DLD1 (cell line): ENCODE data around the gene RSPRY1.
"Not testable (repeated sequence)": the region's sequence is repeated elsewhere in the genome, so short reads cannot be mapped to it uniquely, and the experiment has no call there.

Source experiments
- in situ Hi-C: cut with HindIII; loops from 2 replicates; pipeline ENCODE4 v1.10.0; 2017; ENCODE audit warnings: low sequenced_read_pairs

Gene RSPRY1

GRCh38 chr16:57184887-57185445, 1.2 kb upstream of the RSPRY1 start:
- in situ Hi-C loops: no loop called here

- in situ Hi-C loops: no loop called here
These were observed 634 bp upstream of the RSPRY1 start for GRCh38 chr16:57185446-57185944.

GRCh38 chr16:57186872-57187854, 1.0 kb downstream of the RSPRY1 start:
- in situ Hi-C loops: no loop called here

- in situ Hi-C loops: not testable (repeated sequence)
These were observed 2.0 kb downstream of the RSPRY1 start for GRCh38 chr16:57187902-57188710.

- in situ Hi-C loops: no loop called here
These were observed 2.5 kb downstream of the RSPRY1 start for GRCh38 chr16:57188711-57189002.

GRCh38 chr16:57189527-57189926, 3.4 kb downstream of the RSPRY1 start:
- in situ Hi-C loops: not testable (repeated sequence)

- in situ Hi-C loops: no loop called here
These were observed 4.0 kb downstream of the RSPRY1 start for GRCh38 chr16:57190136-57190535.

- in situ Hi-C loops: no loop called here
These were observed 5.0 kb downstream of the RSPRY1 start for GRCh38 chr16:57191056-57191571.

- in situ Hi-C loops: no loop called here
These were observed 6.0 kb downstream of the RSPRY1 start for GRCh38 chr16:57192146-57192545.

- in situ Hi-C loops: no loop called here
These were observed 6.8 kb downstream of the RSPRY1 start for GRCh38 chr16:57192720-57193486.

- in situ Hi-C loops: no loop called here
These were observed 8.4 kb downstream of the RSPRY1 start for GRCh38 chr16:57194512-57194911.

- in situ Hi-C loops: no loop called here
These were observed 10.2 kb downstream of the RSPRY1 start for GRCh38 chr16:57196286-57196685.

- in situ Hi-C loops: no loop called here
These were observed 10.6 kb downstream of the RSPRY1 start for GRCh38 chr16:57196753-57197152.

- in situ Hi-C loops: not testable (repeated sequence)
These were observed 14.2 kb downstream of the RSPRY1 start for GRCh38 chr16:57200321-57200720.

GRCh38 chr16:57200926-57201325, 14.8 kb downstream of the RSPRY1 start:
- in situ Hi-C loops: not testable (repeated sequence)

- in situ Hi-C loops: no loop called here
These were observed 16.2 kb downstream of the RSPRY1 start for GRCh38 chr16:57202095-57202886.

GRCh38 chr16:57203451-57203850, 17.3 kb downstream of the RSPRY1 start:
- in situ Hi-C loops: no loop called here

- in situ Hi-C loops: no loop called here
These were observed 18.5 kb downstream of the RSPRY1 start for GRCh38 chr16:57204675-57205074.

GRCh38 chr16:57208926-57209325, 22.8 kb downstream of the RSPRY1 start:
- in situ Hi-C loops: no loop called here

- in situ Hi-C loops: no loop called here
These were observed 23.7 kb downstream of the RSPRY1 start for GRCh38 chr16:57209780-57210179.
